MM.1S (cell line): ENCODE results near the gene PTPN20.

Experiments used
- DNase-seq: peaks from one replicate; pipeline ENCODE4 v3.0.0-alpha.2; 2015
- H2AFZ ChIP-seq: fragments of 300-600 bp; sonication (generic); 2 replicates; pipeline ENCODE4 v1.6.0; 2016; ENCODE audit warnings: antibody characterized with exemption, low read length
- H3F3A ChIP-seq: fragments of 300-600 bp; sonication (generic); 2 replicates; pipeline ENCODE4 v1.6.1; 2016; ENCODE audit warnings: mild to moderate bottlenecking, antibody characterized with exemption, low read length, moderate library complexity, mixed read lengths; ENCODE audit not compliant: insufficient read depth
- H3K27ac ChIP-seq: fragments of 300-600 bp; sonication (generic); 2 replicates; pipeline ENCODE4 v1.5.1; 2016; ENCODE audit warnings: mild to moderate bottlenecking, low read length
- H3K27me3 ChIP-seq: fragments of 300-600 bp; sonication (generic); replicated peaks from 2 replicates; pipeline ENCODE4 v1.6.0; 2016; ENCODE audit warnings: low read length; ENCODE audit not compliant: insufficient read depth
- H3K36me3 ChIP-seq: fragments of 300-600 bp; sonication (generic); replicated peaks from 2 replicates; pipeline ENCODE4 v1.6.1; 2016; ENCODE audit warnings: mild to moderate bottlenecking, low read length, mixed read lengths; ENCODE audit not compliant: insufficient read depth
- H3K4me1 ChIP-seq: fragments of 300-600 bp; sonication (generic); 2 replicates; pipeline ENCODE4 v1.6.1; 2016; ENCODE audit warnings: low read length, mixed read lengths
- H3K4me2 ChIP-seq: fragments of 300-600 bp; sonication (generic); 2 replicates; pipeline ENCODE4 v1.6.0; 2016; ENCODE audit warnings: low read depth, low read length
- H3K4me3 ChIP-seq: fragments of 300-600 bp; sonication (generic); 2 replicates; pipeline ENCODE4 v1.5.1; 2016; ENCODE audit warnings: low read length, mixed read lengths
- H3K79me2 ChIP-seq: fragments of 300-600 bp; sonication (generic); 2 replicates; pipeline ENCODE4 v1.6.1; 2016; ENCODE audit warnings: mixed run types, low read length, mixed read lengths
- H3K9ac ChIP-seq: fragments of 300-600 bp; sonication (generic); 2 replicates; pipeline ENCODE4 v1.6.1; 2016; ENCODE audit warnings: low read length, mixed read lengths
- H3K9me2 ChIP-seq: fragments of 300-600 bp; sonication (generic); replicated peaks from 2 replicates; pipeline ENCODE4 v1.6.1; 2016; ENCODE audit warnings: mild to moderate bottlenecking, low read length, mixed read lengths; ENCODE audit not compliant: insufficient read depth
- H3K9me3 ChIP-seq: fragments of 300-600 bp; sonication (generic); replicated peaks from 2 replicates; pipeline ENCODE4 v1.6.1; 2016; ENCODE audit warnings: mild to moderate bottlenecking, low read length, mixed read lengths; ENCODE audit not compliant: insufficient read depth
- H4K20me1 ChIP-seq: fragments of 300-600 bp; sonication (generic); 2 replicates; pipeline ENCODE4 v1.6.1; 2016; ENCODE audit warnings: mild to moderate bottlenecking, low read length, moderate library complexity, mixed read lengths; ENCODE audit not compliant: insufficient read depth
- CTCF ChIP-seq: fragments of 300-600 bp; sonication (generic); IDR thresholded peaks from 2 replicates; pipeline ENCODE4 v1.5.1; 2016; ENCODE audit warnings: antibody characterized with exemption, low read length, mixed read lengths
- EZH2 ChIP-seq: fragments of 300-600 bp; sonication (generic); optimal IDR thresholded peaks from 2 replicates; pipeline ENCODE3; 2017; ENCODE audit warnings: low read depth, mild to moderate bottlenecking, antibody characterized with exemption, low read length, mixed read lengths
- EZH2phosphoT487 ChIP-seq: fragments of 300-600 bp; sonication (generic); IDR thresholded peaks from 2 replicates; pipeline ENCODE4 v1.6.1; 2018; ENCODE audit warnings: antibody characterized with exemption, low read length

Gene PTPN20

GRCh38 chr10:47025253-47025539, 114.0 kb downstream of the PTPN20 start:
- Histone ChIP-seq H3K4me1 (no peaks in the 10 kb centered on the region), H3K79me2 (no peaks in the 10 kb centered on the region), H3K27ac (no peak overlapping the region), H2AFZ (no peak overlapping the region), H3K9ac (no peak overlapping the region), H3K9me3 (no peaks in the 10 kb centered on the region), H3K27me3 (no peaks in the 10 kb centered on the region), H3K9me2 (no peaks in the 10 kb centered on the region), H3F3A (no peaks in the 10 kb centered on the region), H4K20me1 (no peaks in the 10 kb centered on the region), H3K36me3 (no peaks in the 10 kb centered on the region), H3K4me3 (no peak overlapping the region), H3K4me2 (no peak overlapping the region)
- no peak for DNase-seq
- TF ChIP-seq EZH2 (no peak), EZH2phosphoT487 (no peak), CTCF (no peak)

GRCh38 chr10:47025540-47026300, 114.5 kb downstream of the PTPN20 start:
- H3K36me3 ChIP-seq: no peaks in the 10 kb centered on the region
- no peak for DNase-seq
- H3K4me3 ChIP-seq: no peak overlapping the region
- TF ChIP-seq CTCF (no peak), EZH2 (no peak), EZH2phosphoT487 (no peak)
- no peaks in the 10 kb centered on the region for H3K9me3 ChIP-seq
- H3K27me3 ChIP-seq: no peaks in the 10 kb centered on the region
- no peak overlapping the region for H2AFZ ChIP-seq
- H3K4me2 ChIP-seq: no peak overlapping the region
- no peak overlapping the region for H3K27ac ChIP-seq
- no peaks in the 10 kb centered on the region for H3K4me1 ChIP-seq
- no peaks in the 10 kb centered on the region for H3K9me2 ChIP-seq
- no peaks in the 10 kb centered on the region for H4K20me1 ChIP-seq
- H3K9ac ChIP-seq: no peak overlapping the region
- H3K79me2 ChIP-seq: no peaks in the 10 kb centered on the region
- no peaks in the 10 kb centered on the region for H3F3A ChIP-seq

- DNase-seq: no peak
- no peaks in the 10 kb centered on the region for H3K4me1 ChIP-seq
Observed at GRCh38 chr10:47026301-47027107, 115.3 kb downstream of the PTPN20 start.

More at GRCh38 chr10:47026301-47027107, 115.3 kb downstream of the PTPN20 start:
- Histone ChIP-seq H3K4me2 (no peak overlapping the region), H3K27me3 (no peaks in the 10 kb centered on the region), H3F3A (no peaks in the 10 kb centered on the region), H3K9me3 (no peaks in the 10 kb centered on the region), H3K9ac (no peak overlapping the region), H3K4me3 (no peak overlapping the region), H4K20me1 (no peaks in the 10 kb centered on the region), H3K79me2 (no peaks in the 10 kb centered on the region), H2AFZ (no peak overlapping the region), H3K9me2 (no peaks in the 10 kb centered on the region), H3K27ac (no peak overlapping the region), H3K36me3 (no peaks in the 10 kb centered on the region)
- TF ChIP-seq EZH2: no peak
- TF ChIP-seq CTCF: peak; percentile 7; the same call in 1 of the 2 replicates
- no peak for TF ChIP-seq EZH2phosphoT487
